G401 (cell line): ENCODE results near the gene WIZ. TPM values are rescaled to one million over a fixed set of nuclear protein-coding genes. Genes with fewer than 3 reads are reported as not detected.
A peak's percentile ranks its signal among the peaks of the same experiment; 100 is the strongest.
"Not testable (repeated sequence)": the region's sequence is repeated elsewhere in the genome, so short reads cannot be mapped to it uniquely, and the experiment has no call there.

Source experiments
- DNase-seq: peaks from one replicate; pipeline ENCODE4 v3.0.0-alpha.2; 2015; ENCODE audit warnings: low spot score
- in situ Hi-C: cut with HindIII; loops from 2 replicates; pipeline ENCODE4 v1.10.0; 2016; ENCODE audit warnings: low sequenced_read_pairs, mixed read lengths
- total RNA-seq: library from RNA; depleted of rRNA; stranded (reverse); fragments of >200 nt; shearing (Covaris generic); gene quantifications from 2 replicates; pipeline ENCODE4 v1.2.3, GENCODE V29; 2014; rRNA removed

WIZ gene, protein sequence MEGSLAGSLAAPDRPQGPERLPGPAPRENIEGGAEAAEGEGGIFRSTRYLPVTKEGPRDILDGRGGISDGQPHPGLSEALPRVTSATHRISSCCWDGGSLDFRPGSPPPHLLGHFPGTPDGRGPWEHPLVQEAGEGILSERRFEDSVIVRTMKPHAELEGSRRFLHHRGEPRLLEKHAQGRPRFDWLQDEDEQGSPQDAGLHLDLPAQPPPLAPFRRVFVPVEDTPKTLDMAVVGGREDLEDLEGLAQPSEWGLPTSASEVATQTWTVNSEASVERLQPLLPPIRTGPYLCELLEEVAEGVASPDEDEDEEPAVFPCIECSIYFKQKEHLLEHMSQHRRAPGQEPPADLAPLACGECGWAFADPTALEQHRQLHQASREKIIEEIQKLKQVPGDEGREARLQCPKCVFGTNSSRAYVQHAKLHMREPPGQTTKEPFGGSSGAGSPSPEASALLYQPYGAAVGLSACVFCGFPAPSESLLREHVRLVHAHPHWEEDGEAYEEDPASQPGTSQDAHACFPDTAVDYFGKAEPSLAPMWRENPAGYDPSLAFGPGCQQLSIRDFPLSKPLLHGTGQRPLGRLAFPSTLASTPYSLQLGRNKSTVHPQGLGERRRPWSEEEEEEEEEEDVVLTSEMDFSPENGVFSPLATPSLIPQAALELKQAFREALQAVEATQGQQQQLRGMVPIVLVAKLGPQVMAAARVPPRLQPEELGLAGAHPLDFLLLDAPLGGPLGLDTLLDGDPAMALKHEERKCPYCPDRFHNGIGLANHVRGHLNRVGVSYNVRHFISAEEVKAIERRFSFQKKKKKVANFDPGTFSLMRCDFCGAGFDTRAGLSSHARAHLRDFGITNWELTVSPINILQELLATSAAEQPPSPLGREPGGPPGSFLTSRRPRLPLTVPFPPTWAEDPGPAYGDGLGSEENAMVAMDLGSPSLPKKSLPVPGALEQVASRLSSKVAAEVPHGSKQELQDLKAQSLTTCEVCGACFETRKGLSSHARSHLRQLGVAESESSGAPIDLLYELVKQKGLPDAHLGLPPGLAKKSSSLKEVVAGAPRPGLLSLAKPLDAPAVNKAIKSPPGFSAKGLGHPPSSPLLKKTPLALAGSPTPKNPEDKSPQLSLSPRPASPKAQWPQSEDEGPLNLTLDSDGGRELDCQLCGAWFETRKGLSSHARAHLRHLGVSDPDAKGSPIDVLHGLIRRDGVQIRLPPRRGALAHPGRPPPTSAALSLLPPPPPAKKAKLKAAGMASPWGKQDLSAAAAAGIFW (N-terminal part only)
- 24.9 and 28.2 TPM in 2 replicates for total RNA-seq

DNA sequence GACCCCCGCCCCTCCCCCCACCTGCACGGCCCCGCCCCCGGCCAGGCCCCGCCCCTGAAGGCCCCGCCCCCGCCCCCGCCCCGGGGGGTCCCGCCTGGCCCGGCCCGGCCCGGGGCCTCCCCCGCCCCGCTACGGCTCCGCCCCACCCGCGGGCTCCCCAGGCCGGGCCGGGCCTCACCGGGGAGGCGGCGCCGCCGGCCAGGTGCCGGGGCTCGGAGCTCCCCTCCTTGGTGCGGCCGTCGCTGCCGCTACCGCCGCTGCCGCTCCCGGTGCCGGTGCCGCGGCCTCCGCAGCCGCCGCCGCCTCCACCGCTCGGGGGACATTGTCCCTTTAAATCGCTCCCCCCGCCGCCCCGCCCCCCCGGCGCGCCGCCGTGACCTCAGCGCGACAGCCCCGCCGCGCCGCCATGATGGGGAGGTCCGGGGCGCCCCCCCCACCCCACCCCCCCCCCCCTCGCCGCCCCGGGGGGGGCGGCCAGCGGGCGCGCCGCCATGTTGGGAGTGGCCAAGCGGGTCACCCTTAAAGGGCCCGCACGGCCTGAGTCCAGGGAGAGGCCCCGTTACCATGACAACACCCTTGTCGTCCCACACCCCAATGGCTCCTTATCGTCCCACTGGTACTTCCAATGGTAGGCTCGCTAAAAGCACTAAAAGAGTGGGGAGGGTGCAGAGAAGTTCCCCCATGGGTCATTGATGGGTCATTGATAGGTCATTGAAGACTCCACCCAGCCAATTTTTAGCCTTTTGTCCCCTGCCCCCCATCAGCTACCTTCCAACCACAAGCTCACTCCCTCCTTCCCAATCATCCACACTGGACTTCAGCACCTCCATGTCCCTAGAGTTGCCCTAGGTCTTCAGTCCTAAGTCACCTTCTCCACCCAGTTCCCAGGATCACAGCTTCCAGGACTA, at the start of gene WIZ:
Gene WIZ, minus strand, starts transcription at position 337 of the 908 bp plus-strand sequence. CDS start 1,649 bp downstream, outside the sequence.
- DNase-seq = peak; percentile 79
- in situ Hi-C loops = no loop called here

DNA sequence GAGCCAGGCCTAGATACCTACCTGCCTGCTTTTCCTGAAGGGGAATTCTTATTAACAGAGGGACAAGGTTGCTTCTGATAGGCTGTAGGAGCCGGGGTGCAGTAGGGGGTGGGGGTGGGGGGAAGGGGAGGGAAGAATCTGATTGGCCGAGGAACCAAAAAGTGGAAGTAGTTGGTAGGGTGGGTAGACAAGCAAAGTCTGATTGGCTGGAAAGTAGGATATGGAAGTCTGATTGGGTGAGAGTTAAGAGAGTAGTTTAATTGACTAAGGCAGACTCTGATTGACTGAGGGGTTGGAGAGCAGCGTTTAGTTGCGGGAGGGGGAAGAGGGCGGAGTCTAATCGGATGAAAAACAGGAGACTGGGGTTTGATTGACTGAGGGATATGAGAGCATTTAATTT, 49.2 kb upstream of the WIZ start:
- in situ Hi-C loops = no loop called here
- no peak for DNase-seq

DNA sequence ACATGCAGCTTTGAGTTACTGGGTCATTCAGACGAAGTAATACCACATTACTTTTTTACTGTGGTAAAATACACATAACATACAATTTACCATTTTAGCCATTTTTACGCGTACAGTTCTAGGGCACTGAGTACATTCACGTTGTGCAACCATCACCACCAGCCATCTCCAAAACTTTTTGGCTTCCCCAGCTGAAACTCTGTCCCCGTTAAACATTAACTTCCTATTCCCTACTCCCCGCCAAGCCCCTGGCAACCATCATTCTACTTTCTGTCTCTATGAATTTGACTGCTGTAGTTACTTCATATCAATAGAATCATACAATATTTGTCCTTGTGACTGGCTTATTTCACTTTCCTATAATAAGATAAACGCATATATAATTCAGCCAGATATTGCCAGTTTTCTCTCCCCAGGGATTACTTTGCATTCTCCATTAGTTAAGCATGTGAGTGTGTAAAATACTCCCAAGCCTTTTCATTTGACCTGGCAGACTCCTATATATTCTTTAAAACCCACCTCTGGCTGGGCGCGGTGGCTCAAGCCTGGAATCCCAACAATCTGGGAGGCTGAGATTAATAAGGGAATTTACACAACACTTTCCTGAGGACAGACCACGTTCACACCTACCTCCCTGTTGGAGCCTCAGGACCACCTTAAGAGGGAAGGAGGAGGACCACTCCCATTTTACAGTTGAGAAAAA, 48.6 kb upstream of the WIZ start:
- in situ Hi-C loops = no loop called here
- DNase-seq = no peak

DNA sequence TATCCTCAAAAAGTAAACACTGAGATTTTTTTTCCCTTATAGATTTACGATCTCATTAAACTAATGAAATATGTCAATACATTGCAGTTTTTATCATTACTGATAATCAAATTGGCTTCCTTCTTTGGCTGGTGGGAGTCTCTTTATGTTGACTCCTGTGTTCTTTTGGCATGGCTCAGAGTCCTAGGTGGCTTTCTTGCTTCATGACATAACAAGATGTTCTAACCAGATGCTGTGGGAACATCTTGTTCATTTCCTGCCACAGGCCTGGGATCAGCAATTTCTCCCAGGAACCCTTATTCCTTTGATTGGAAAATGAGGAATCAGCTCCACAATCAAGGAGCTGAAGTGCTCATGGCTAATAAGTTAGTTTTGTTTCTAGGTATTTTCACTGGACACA, 45.4 kb upstream of the WIZ start:
- DNase-seq = no peak
- in situ Hi-C loops = no loop called here

DNA sequence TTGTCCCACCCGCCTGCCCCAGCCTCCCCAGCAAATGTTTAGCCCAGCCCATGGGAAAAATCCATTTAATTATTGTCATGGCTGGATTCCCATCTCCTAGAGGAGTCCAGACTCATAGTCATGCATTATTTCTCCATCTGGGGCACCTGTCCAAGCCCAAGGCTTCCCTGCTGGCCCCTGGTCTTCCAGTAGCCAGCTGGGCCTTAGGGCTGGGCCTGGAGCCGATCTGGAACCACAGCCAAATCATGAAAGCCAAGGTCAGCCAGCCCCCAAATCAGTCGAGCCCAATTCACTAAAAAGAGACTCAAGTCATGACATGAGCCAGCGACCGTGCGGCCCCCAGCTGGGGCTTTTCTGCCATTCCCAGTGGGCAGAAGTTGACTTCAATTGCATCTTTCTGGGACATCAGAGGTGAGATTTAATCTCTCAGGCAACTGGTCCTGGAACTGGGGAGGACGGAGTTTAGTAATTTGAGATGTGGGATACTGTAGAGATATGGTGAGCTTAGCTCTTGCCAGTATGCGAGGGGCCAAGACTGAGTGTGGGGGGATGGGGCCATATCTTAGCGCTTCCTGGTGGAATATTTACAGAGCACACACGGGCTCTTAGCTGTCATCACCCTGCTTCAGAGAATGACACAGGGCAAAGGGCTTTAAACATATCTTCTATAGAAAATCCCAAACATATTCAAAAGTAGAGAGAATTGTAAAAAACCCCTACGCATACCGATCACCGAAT, 38.9 kb upstream of the WIZ start:
- in situ Hi-C loops = no loop called here
- peak; percentile 29 for DNase-seq

DNA sequence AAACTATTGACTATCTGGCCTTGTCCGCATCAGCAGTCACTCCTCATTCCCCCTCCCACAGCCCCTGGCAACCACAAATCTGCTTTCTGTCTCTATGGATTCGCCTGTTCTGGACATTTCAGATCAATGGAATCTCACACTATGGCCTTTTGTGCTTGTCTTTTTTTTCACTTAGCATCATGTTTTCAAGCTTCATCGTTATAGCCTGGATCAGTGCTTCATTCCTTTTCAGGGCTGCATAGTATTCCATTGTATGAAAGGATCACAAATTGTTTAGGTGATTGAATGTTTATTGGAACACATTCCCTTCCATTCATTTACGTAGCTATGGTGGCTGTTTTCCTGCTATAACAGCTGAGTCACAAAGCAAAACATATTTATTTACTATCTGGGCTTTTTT, 37.3 kb upstream of the WIZ start:
- no peak for DNase-seq
- in situ Hi-C loops = no loop called here

DNA sequence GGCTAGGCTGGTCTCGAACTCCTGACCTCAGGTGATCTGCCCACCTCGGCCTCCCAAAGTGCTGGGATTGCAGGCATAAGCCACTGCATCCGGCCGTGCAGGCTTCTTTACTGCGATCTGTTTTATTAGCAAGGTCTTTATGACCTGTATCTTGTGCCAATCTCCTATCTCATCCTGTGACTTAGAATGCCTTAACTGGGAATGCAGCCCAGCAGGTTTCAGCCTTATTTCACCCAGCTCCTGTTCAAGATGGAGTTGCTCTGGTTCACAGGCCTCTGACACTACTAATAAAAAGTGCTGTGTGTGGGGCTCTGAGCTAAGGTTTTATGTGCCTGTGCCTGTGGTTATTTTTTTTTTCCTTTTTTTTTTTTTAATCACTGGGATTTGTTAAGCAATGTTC, 36.0 kb upstream of the WIZ start:
- in situ Hi-C loops, DNase-seq: not testable (repeated sequence)

DNA sequence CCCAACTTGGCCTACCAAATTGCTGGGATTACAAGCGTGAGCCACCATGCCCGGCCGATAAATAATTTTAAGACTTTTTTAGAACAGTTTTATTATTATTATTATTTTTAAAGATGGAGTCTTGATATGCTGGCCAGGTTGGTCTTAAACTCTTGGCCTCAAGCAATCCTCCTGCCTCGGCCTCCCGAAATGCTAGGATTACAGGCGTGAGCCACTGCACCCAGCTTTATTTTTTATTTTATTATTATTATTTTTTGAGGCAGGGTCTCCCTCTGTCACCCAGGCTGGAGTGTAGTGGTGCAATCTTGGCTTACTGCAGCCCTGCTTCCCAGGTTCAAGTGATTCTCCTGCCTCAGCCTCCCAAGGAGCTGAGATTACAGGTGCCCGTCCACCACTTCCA, 31.2 kb upstream of the WIZ start:
- DNase-seq, in situ Hi-C loops: not testable (repeated sequence)

DNA sequence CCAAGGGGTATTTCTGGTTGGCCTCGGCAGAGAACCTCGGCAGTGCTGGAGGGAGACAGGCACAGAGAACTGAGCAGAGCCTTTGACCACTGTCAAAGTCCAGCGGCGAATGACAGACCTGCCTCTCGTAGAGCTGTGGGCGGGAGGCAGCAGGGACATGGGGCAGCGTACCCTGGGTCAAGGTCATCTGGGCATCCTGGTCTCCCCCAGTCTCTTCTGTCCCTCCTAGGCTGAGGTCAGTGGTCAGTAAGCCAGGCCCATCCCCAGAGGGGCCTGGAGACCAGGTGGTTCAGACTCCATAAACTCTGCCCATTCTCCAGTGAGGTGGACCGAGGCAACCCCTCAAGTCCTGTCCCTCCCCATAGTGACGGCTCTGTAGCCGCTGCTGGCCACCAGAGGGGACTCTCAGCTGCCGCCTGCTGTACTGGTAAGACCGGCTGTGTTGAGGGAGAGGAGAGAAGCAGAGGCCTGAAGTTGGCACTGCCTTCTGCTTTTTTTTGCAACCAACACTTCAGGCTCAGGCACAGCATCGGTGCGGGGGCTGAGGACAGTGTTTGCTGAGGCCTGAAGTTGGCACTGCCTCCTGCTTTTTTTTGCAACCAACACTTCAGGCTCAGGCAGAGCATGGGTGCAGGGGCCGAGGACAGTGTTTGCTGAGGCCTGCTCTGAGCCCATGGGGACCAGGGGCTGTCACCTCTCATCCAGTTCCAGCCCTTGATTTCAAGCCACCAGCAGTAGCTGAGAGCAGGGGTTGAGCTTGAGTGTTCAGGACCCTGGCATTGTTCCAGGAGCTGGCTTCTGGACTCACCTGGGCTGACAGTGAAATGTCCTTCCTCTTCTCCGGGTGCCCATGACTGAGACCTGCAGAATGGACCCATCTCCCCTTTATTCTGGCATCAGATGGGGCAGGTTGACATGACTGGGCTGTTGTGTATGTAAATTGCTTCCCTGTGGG, 29.9 kb upstream of the WIZ start, which contains the start of gene PGLYRP2:
Gene PGLYRP2, minus strand, starts transcription at position 111 of the 955 bp plus-strand sequence. CDS start 130 bp downstream, outside the sequence.
- in situ Hi-C loops = no loop called here
- peak; percentile 4 for DNase-seq

DNA sequence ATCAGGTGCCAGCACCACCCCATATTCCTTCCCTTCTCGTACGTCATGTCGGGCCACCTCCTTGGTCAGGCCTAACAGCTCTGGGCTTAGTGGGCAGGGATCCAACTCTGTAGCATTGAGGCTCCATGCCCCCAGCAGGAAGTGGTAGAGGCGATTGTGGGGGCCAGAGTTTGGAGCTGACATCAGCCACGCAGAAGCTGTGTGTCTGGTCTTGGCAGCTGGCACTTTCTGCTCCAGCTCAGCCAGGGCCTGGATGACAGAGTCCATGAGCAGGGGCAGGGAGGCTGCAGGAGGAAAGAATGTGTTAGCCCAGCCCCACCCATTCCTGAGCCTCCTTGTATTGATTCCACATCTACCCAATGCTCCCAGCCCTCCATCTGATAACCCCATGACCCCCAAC, 26.6 kb upstream of the WIZ start:
- DNase-seq = no peak
- in situ Hi-C loops = no loop called here

DNA sequence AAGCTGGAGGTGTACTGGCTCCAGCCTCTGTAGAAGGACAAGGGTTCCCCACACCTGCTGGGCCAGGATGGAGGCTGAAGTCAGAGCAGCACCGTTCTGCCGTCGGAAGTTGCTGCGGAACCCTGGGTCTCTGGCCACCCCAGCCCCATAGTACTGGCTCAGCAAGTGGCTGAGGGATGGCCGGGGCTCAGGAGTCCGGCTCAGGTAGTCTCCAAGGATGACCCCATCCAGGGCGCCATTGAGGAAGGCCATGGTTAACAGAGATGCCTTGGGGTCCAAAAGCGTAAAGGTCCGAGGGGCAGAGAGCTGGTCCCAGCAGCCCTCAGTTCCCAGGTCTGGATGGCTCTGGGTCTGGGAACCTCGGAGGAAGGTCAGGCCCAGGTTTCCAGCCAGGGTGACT, 25.9 kb upstream of the WIZ start:
- no peak for DNase-seq
- in situ Hi-C loops = no loop called here

DNA sequence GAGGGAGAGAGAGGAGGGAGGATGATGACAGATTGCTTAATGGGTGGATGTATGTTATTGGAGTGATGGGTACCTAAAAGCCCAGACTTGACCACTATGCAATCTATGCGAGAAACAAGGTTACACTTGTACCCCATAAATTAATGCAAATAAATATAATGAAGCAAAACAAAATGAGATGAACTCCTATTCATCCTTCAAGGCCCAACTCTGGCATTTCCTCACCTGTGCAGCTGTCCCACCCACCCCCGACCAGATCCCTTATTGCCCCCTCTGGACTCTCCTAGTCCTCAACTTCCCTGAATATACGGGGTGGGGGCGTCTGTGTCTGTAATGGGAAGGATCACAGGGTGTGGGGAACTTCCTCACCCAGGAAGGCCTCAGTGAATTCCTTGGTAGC, 25.4 kb upstream of the WIZ start:
- no peak for DNase-seq
- in situ Hi-C loops = no loop called here

DNA sequence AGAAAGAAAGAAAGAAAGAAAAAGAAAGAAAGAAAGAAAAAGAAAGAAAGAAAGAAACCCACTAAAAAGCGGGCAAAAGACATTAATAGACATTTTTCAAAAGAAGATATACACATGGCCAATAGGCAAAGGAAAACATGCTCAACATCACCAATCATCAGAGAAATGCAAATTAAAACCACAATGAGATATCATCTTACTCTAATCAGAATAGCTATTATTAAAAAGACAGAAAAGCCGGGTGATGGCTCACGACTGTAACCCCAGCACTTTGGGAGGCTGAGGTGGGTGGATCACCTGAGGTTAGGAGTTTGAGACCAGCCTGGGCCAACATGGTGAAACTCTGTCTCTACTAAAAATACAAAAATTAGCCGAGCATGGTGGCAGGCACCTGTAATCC, 24.1 kb upstream of the WIZ start:
- in situ Hi-C loops, DNase-seq: not testable (repeated sequence)

DNA sequence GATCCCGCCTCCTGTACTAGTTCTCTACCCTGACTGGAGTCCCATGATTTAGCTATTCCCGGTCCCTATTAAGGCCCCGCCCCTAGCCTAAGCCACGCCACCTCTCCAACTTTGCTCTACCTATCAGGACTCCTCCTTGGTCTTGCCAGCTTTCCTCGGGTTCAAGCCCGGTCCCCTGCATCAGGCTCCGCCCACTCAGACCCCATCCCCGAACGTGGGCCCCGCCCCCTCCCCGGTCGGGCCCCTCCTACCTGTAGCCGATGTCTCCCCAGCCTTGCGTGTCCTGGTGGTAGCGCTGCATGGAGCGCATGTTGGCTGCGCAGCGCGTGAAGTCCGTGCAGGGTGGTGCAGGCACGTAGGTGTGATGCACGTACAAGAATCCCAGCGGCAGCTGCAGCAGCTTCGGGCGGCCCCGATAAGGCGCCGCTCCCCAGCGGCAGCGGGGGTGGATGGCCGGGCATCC, 21.9 kb upstream of the WIZ start:
- in situ Hi-C loops = no loop called here
- no peak for DNase-seq

DNA sequence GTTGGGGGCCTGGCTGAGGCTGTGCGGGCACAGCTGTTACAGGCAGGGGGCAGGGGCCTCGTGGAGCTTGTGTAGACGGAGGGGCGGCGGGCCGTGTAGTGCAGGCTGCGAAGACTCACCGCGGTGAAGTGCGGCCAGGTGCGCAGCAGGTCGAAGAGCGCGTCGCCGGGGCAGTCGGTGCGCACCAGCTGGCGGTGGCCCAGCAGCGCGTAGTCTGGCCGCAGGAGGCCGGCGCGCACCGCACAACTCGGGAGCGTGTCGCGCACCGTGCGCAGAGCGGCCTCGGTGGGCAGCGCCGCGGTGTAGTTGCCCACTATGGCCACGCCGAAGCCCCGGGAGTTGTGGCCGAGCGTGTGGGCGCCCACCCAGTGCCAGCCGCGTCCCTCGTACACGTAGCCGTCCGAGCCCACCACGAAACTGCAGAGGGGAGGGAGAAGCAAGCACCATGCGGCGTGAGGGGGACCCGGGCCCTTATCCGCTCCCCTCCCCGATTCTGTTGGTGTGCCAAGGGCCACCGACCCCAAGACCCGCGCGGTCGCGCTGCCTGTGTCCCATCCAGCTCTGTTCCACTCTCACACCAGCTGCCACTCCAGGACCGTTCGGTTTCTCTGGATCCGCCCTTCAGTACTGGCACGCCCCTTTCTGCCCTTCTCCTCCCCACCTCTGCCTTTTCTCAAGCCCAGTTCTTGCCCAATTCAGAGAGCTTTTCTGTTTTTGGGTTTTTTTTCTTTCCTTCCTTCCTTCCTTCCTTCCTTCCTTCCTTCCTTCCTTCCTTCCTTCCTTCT, 19.9 kb upstream of the WIZ start:
- in situ Hi-C loops = no loop called here
- no peak for DNase-seq
